ENCODE results near the gene DCAF5. TPM values are rescaled to one million over a fixed set of nuclear protein-coding genes. Genes with fewer than 3 reads are reported as not detected.
A peak's percentile ranks its signal among the peaks of the same experiment; 100 is the strongest.

The DCAF5 gene
- total RNA-seq, 1 donor from 2014 or later = 67.8 TPM

- no peaks in the 10 kb centered on the region for H3K9me3 ChIP-seq
- H3K27ac ChIP-seq = peak overlapping the region; percentile 92 to 95
- H3K4me3 ChIP-seq = no peak overlapping the region
- no peak for TF ChIP-seq CTCF (IDR thresholded peaks at IDR 0.05)
- peaks cover 17 to 20% of the 10 kb centered on the region in 2 donors for H3K36me3 ChIP-seq
- H3K4me1 ChIP-seq = peaks cover 27 to 71% of the 10 kb centered on the region in 2 donors
- peak in 1 of 2 donors; percentile 81 for DNase-seq (ENCODE audit: low spot score in 2 of 2)
- H3K27me3 ChIP-seq = no peaks in the 10 kb centered on the region
- intact Hi-C loops (cut with DNase I) = no loop called here
These were observed 103.2 kb downstream of the DCAF5 start for GRCh38 chr14:69049675-69050074.

GRCh38 chr14:69048456-69048855, 104.5 kb downstream of the DCAF5 start:
- no peak for DNase-seq (ENCODE audit: low spot score in 2 of 2)
- peaks cover 38 to 83% of the 10 kb centered on the region in 2 donors for H3K4me1 ChIP-seq
- peak overlapping the region; percentile 92 to 95 for H3K27ac ChIP-seq
- H3K4me3 ChIP-seq = no peak overlapping the region
- intact Hi-C loops (cut with DNase I) = no loop called here
- no peak for TF ChIP-seq CTCF (IDR thresholded peaks at IDR 0.05)
- H3K9me3 ChIP-seq = no peaks in the 10 kb centered on the region
- peaks cover 5 to 7% of the 10 kb centered on the region in 2 donors for H3K36me3 ChIP-seq
- H3K27me3 ChIP-seq = no peaks in the 10 kb centered on the region

- no peak overlapping the region for H3K4me3 ChIP-seq
- intact Hi-C loops (cut with DNase I) = loop anchor here (2.0 kb wide), 1 partner anchor 32 kb away; no protein-coding TSS in a partner anchor
- no peak for DNase-seq (ENCODE audit: low spot score in 2 of 2)
- H3K27me3 ChIP-seq = no peaks in the 10 kb centered on the region
- no peak for TF ChIP-seq CTCF (IDR thresholded peaks at IDR 0.05)
- H3K36me3 ChIP-seq = no peaks in the 10 kb centered on the region
- H3K27ac ChIP-seq = peak overlapping the region; percentile 92 to 95
- peaks cover 38 to 89% of the 10 kb centered on the region in 2 donors for H3K4me1 ChIP-seq
- H3K9me3 ChIP-seq = no peaks in the 10 kb centered on the region
These were observed 105.7 kb downstream of the DCAF5 start for GRCh38 chr14:69047255-69047654.

- peak in 1 of 2 donors; percentile 90 for DNase-seq (ENCODE audit: low spot score in 2 of 2)
- peak overlapping the region; percentile 92 to 95 for H3K27ac ChIP-seq
- intact Hi-C loops (cut with DNase I) = loop anchor here (2.0 kb wide), 1 partner anchor 32 kb away; no protein-coding TSS in a partner anchor
- no peaks in the 10 kb centered on the region for H3K36me3 ChIP-seq
- H3K4me3 ChIP-seq = no peak overlapping the region
- no peaks in the 10 kb centered on the region for H3K9me3 ChIP-seq
- H3K27me3 ChIP-seq = no peaks in the 10 kb centered on the region
- no peak for TF ChIP-seq CTCF (IDR thresholded peaks at IDR 0.05)
- peaks cover 42 to 91% of the 10 kb centered on the region in 2 donors for H3K4me1 ChIP-seq
These were observed 106.5 kb downstream of the DCAF5 start for GRCh38 chr14:69046476-69046860.

GRCh38 chr14:69045857-69046475, 107.0 kb downstream of the DCAF5 start:
- no peak overlapping the region for H3K4me3 ChIP-seq
- intact Hi-C loops (cut with DNase I) = loop anchor here (2.0 kb wide), 1 partner anchor 33 kb away; no protein-coding TSS in a partner anchor
- no peaks in the 10 kb centered on the region for H3K9me3 ChIP-seq
- no peaks in the 10 kb centered on the region for H3K36me3 ChIP-seq
- no peaks in the 10 kb centered on the region for H3K27me3 ChIP-seq
- peaks cover 40 to 89% of the 10 kb centered on the region in 2 donors for H3K4me1 ChIP-seq
- H3K27ac ChIP-seq = peak overlapping the region; percentile 92 to 95
- TF ChIP-seq CTCF (IDR thresholded peaks at IDR 0.05) = no peak
- no peak for DNase-seq (ENCODE audit: low spot score in 2 of 2)
